C4-2B (cell line): ENCODE results near the gene SPNS1.

Source experiments
- ZFX ChIP-seq: fragments of 450-650 bp; IDR thresholded peaks from 2 replicates; pipeline ENCODE4 v1.6.1; 2017
- TF ChIP-seq, protein P1 (sequence below): fragments of 450-650 bp; conservative IDR thresholded peaks from 2 replicates; pipeline ENCODE4 v1.5.1; 2017; ENCODE audit warnings: mild to moderate bottlenecking

DNA sequence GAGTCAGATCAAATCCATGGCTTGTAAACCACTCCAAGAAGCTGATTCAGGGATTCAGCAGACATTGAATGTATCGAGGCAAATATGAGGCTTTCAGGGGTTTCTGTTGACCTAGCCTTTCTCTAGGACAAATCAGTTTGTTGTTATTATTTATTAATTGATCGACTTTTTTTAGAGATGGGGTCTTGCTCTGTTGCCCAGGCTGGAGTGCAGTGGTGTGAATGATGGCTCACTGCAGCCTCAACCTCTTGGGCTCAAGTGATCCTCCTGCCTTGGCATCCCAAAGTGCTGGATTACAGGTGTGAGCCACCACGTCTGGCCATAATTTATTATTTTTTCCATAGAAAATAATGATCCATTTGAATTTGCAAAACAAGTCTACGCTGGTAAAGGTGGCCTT lies 37.3 kb downstream of the SPNS1 start:
- TF ChIP-seq, protein P1, sequence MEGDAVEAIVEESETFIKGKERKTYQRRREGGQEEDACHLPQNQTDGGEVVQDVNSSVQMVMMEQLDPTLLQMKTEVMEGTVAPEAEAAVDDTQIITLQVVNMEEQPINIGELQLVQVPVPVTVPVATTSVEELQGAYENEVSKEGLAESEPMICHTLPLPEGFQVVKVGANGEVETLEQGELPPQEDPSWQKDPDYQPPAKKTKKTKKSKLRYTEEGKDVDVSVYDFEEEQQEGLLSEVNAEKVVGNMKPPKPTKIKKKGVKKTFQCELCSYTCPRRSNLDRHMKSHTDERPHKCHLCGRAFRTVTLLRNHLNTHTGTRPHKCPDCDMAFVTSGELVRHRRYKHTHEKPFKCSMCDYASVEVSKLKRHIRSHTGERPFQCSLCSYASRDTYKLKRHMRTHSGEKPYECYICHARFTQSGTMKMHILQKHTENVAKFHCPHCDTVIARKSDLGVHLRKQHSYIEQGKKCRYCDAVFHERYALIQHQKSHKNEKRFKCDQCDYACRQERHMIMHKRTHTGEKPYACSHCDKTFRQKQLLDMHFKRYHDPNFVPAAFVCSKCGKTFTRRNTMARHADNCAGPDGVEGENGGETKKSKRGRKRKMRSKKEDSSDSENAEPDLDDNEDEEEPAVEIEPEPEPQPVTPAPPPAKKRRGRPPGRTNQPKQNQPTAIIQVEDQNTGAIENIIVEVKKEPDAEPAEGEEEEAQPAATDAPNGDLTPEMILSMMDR, result no peak
- TF ChIP-seq ZFX, result no peak
